ENCODE data around the gene TNIP2. TPM values are rescaled to one million over a fixed set of nuclear protein-coding genes. Genes with fewer than 3 reads are reported as not detected.

Gene TNIP2
- total and polyA plus RNA-seq, 2 of the 13 experiments (the other 11 are each of a cell fraction or from before 2014, with no cell fraction given), result 25.6 to 38.0 TPM

- 88% methylated on average over 3 of the region's 3 CpGs for WGBS (ENCODE audit: low lambda C conversion rate)
- POLR2A ChIA-PET, result interaction anchor here (1.0 kb wide), 1 partner anchor 11 kb away, joined by 3 read pairs; no protein-coding TSS in a partner anchor
- Histone ChIP-seq H3K4me3 (replicated peaks in 1 of 3; ENCODE audit: insufficient read depth in 1 of 3, low read depth in 2 of 3, low read length in 3 of 3) (no peak overlapping the region), H3K4me1 (ENCODE audit: insufficient read depth, low read length) (peaks cover 47% of the 10 kb centered on the region), H3K4me2 (ENCODE audit: low read depth, low read length) (no peak overlapping the region), H4K20me1 (ENCODE audit: insufficient read depth, low read length) (no peaks in the 10 kb centered on the region), H3K27ac (ENCODE audit: extremely low read length, insufficient read depth, low read length) (no peak overlapping the region), H3K9me3 (ENCODE audit: low read length) (no peaks in the 10 kb centered on the region), H3K36me3 (replicated peaks in 1 of 2; ENCODE audit: control insufficient read depth in 1 of 2, insufficient read depth in 2 of 2, low read length in 2 of 2) (no peaks in the 10 kb centered on the region), H3K79me2 (ENCODE audit: insufficient read depth, low read length) (no peaks in the 10 kb centered on the region), H3K9ac (ENCODE audit: insufficient read depth, low read depth, low read length) (no peak overlapping the region), H3K27me3 (ENCODE audit: control insufficient read depth in 1 of 2, insufficient read depth in 2 of 2, low read length in 2 of 2) (no peaks in the 10 kb centered on the region; a peak in 1 of 5 replicates), H2AFZ (ENCODE audit: low read length) (no peak overlapping the region)
- no peak for ATAC-seq
- BruUV-seq (replicated peaks), result no TSS peak
- intact Hi-C loops (cut with micrococcal nuclease; ENCODE audit: unreplicated experiment) (no loop called here), in situ Hi-C loops (cut with HindIII; ENCODE audit: extremely low pct_ligation_motif_present, low pct_unique_long_range_greater_than_20kb) (no loop called here)
- CTCF ChIA-PET (ENCODE audit: low intra/inter-chr PET ratio, low total read pairs), result no interaction called here
- no peak for DNase-seq (ENCODE audit: low spot score)
- FAIRE-seq, result no peak
- no peak for TF ChIP-seq HDAC6 (IDR thresholded peaks at IDR 0.05; ENCODE audit: low read depth, low read length)
- no peak for TF ChIP-seq RORA (CRISPR knock-in tag; IDR thresholded peaks at IDR 0.05)
- no peak for TF ChIP-seq AHR (CRISPR knock-in tag; IDR thresholded peaks at IDR 0.05)
- TF ChIP-seq, protein P1, sequence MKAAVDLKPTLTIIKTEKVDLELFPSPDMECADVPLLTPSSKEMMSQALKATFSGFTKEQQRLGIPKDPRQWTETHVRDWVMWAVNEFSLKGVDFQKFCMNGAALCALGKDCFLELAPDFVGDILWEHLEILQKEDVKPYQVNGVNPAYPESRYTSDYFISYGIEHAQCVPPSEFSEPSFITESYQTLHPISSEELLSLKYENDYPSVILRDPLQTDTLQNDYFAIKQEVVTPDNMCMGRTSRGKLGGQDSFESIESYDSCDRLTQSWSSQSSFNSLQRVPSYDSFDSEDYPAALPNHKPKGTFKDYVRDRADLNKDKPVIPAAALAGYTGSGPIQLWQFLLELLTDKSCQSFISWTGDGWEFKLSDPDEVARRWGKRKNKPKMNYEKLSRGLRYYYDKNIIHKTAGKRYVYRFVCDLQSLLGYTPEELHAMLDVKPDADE (CRISPR knock-in tag; IDR thresholded peaks at IDR 0.05), result no peak
- TF ChIP-seq PHF20 (CRISPR knock-in tag; IDR thresholded peaks at IDR 0.05), result no peak
- no peak for TF ChIP-seq ARHGAP35 (CRISPR knock-in tag; IDR thresholded peaks at IDR 0.05; ENCODE audit: borderline replicate concordance)
Measured at GRCh38 chr4:2771264-2771663, 15.1 kb upstream of the TNIP2 start.

DNA sequence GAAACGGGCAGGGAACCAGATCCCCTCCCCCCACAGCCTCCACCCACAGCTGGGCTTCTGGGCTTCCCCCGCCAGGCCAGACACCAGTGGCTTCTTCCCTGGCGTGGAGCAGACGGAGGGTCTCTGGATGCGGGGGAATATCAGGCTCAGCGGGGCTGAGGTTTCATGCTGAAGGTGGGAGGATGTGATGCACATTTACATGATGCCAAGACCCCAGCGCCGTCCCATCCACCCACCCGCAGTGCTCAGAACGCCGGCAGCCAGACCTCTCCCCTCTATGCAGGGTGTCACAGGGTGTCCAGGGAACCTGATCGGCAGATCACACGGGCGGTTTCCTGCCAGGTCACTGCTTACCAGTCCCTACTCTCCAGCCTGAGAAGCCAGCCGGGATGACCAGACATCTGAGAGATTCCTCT, 12.8 kb upstream of the TNIP2 start:
- ChIA-PET CTCF (ENCODE audit: low intra/inter-chr PET ratio, low total read pairs) (no interaction called here), POLR2A (interaction anchor here (1.4 kb wide), 1 partner anchor 32 kb away, joined by 3 read pairs; no protein-coding TSS in a partner anchor)
- peak; percentile 68 for ATAC-seq
- DNase-seq (ENCODE audit: low spot score), result no peak
- Histone ChIP-seq H3K36me3 (replicated peaks in 1 of 2; ENCODE audit: control insufficient read depth in 1 of 2, insufficient read depth in 2 of 2, low read length in 2 of 2) (no peaks in the 10 kb centered on the region), H3K9me3 (ENCODE audit: low read length) (no peaks in the 10 kb centered on the region), H3K4me3 (replicated peaks in 1 of 3; ENCODE audit: insufficient read depth in 1 of 3, low read depth in 2 of 3, low read length in 3 of 3) (peak overlapping the region in 1 of 3 experiments; percentile 35; a peak in 2 of 6 replicates), H3K27ac (ENCODE audit: extremely low read length, insufficient read depth, low read length) (no peak overlapping the region), H3K4me2 (ENCODE audit: low read depth, low read length) (peak overlapping the region; percentile 58), H3K4me1 (ENCODE audit: insufficient read depth, low read length) (peaks cover 47% of the 10 kb centered on the region), H3K79me2 (ENCODE audit: insufficient read depth, low read length) (no peaks in the 10 kb centered on the region), H4K20me1 (ENCODE audit: insufficient read depth, low read length) (no peaks in the 10 kb centered on the region), H3K27me3 (ENCODE audit: control insufficient read depth in 1 of 2, insufficient read depth in 2 of 2, low read length in 2 of 2) (no peaks in the 10 kb centered on the region), H2AFZ (ENCODE audit: low read length) (no peak overlapping the region), H3K9ac (ENCODE audit: insufficient read depth, low read depth, low read length) (no peak overlapping the region)
- TF ChIP-seq ZNF619 (CRISPR knock-in tag; IDR thresholded peaks at IDR 0.05) (no peak), ZNF687 (CRISPR knock-in tag; IDR thresholded peaks at IDR 0.05) (peak; percentile 16; the same call in 1 of the 2 replicates), IKZF1 (IDR thresholded peaks at IDR 0.05) (no peak), RFX5 (IDR thresholded peaks at IDR 0.05; ENCODE audit: low read depth, low read length) (peak; percentile 91)
- TF ChIP-seq, protein P2, sequence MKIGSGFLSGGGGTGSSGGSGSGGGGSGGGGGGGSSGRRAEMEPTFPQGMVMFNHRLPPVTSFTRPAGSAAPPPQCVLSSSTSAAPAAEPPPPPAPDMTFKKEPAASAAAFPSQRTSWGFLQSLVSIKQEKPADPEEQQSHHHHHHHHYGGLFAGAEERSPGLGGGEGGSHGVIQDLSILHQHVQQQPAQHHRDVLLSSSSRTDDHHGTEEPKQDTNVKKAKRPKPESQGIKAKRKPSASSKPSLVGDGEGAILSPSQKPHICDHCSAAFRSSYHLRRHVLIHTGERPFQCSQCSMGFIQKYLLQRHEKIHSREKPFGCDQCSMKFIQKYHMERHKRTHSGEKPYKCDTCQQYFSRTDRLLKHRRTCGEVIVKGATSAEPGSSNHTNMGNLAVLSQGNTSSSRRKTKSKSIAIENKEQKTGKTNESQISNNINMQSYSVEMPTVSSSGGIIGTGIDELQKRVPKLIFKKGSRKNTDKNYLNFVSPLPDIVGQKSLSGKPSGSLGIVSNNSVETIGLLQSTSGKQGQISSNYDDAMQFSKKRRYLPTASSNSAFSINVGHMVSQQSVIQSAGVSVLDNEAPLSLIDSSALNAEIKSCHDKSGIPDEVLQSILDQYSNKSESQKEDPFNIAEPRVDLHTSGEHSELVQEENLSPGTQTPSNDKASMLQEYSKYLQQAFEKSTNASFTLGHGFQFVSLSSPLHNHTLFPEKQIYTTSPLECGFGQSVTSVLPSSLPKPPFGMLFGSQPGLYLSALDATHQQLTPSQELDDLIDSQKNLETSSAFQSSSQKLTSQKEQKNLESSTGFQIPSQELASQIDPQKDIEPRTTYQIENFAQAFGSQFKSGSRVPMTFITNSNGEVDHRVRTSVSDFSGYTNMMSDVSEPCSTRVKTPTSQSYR (CRISPR knock-in tag; IDR thresholded peaks at IDR 0.05; ENCODE audit: borderline replicate concordance), result peak; percentile 38; the same call in 1 of the 2 replicates
- intact Hi-C loops (cut with micrococcal nuclease; ENCODE audit: unreplicated experiment), result no loop called here
- 3% methylated on average over 9 of the region's 15 CpGs for WGBS (ENCODE audit: low lambda C conversion rate)
- no peak for FAIRE-seq
- BruUV-seq (replicated peaks), result no TSS peak
- in situ Hi-C loops (cut with HindIII; ENCODE audit: extremely low pct_ligation_motif_present, low pct_unique_long_range_greater_than_20kb), result no loop called here
